ENCODE data around the gene PARD6A.
A peak's percentile ranks its signal among the peaks of the same experiment; 100 is the strongest.

PARD6A gene

DNA sequence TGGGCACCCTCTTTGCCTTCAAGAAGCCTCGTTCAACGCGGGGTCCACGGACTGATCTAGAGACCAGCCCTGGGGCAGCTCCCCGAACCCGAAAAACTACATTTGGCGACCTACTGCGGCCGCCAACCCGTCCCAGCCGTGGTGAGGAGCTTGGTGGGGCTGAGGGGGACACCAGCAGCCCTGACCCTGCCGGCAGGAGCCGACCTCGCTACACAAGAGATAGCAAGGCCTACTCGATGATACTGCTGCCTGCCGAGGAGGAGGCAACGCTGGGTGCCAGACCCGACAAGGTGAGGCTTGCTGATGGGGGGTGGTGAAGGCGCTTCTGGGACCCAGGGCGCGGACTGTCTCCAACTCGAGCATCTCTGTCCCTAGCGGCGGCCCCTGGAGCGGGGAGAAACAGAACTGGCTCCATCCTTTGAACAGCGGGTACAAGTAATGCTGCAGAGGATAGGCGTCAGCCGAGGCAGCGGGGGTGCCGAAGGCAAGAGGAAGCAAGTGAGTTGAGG is 6.3 kb upstream of the PARD6A start:
- no peak for DNase-seq

DNA sequence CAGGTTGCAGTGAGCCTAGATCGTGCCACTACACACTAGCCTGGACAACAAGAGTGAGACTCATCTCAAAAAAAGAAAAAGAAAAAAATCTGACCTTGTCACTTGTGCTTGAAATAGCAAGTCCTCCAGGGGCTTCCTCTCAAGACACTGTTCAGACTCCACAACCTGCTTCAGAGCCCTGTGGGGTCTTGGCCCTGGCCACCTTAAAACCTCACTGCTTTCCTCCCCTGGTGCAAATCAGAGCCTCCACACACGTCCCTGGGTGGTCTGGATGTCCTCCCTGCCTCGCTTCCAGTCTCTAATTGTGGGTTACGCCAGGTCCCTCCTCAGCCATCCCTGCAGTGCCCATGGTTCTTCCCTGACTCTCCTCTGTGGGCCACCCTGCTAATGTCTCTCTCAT is 5.4 kb upstream of the PARD6A start:
- no peak for DNase-seq

DNA sequence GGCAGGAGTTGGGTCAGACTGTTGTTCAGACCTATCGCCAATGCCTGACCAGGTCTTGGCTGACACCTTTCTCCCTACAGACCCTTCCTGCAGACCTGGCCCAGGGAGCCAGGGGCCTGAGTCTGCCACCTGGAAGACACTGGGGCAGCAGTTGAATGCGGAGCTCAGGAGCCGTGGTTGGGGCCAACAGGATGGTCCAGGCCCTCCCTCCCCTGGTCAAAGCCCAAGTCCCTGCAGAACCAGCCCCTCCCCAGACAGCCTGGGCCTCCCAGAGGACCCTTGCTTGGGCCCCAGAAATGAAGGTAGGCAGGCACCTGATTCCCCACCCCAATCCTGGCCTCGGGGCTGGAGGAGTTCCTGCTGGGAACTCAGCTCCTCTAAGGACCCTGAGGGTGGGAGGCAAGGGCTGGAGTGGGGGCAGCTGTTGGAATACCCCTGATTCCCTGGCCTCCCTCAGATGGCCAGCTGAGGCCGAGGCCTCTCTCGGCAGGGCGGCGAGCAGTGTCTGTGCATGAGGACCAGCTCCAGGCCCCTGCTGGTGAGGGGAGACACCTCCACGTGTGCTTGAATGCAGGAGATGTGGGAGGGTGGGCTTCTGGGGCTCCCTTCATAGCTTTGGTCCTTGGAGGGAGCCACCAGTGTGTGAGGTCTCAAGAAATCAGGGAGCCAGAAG is 4.3 kb upstream of the PARD6A start:
- DNase-seq, result no peak

DNA sequence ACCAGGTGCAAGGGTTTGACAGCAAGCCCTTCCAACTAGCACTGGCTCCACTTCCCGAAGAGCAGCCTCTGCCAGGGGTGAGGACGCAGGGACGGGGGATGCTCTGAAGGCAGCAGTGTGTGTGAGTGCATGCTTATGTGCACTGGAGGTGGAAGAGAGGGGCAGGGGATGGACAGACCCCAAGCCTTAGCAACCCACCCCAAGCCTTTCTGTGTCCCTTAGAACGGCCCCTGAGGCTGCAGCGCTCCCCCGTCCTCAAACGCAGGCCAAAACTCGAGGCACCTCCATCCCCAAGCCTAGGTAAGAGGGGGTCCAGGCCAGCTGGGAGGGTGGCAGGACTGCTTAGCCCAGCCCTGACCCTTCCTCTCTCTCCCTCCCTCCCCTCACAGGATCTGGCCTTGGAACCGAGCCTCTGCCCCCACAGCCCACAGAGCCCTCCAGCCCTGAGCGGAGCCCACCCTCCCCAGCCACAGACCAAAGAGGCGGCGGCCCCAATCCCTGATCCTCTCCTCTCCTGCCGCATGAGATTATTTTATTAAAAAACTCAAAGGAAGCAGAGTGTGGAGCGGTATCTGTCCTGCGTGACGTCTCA is 3.6 kb upstream of the PARD6A start:
- no peak for DNase-seq

DNA sequence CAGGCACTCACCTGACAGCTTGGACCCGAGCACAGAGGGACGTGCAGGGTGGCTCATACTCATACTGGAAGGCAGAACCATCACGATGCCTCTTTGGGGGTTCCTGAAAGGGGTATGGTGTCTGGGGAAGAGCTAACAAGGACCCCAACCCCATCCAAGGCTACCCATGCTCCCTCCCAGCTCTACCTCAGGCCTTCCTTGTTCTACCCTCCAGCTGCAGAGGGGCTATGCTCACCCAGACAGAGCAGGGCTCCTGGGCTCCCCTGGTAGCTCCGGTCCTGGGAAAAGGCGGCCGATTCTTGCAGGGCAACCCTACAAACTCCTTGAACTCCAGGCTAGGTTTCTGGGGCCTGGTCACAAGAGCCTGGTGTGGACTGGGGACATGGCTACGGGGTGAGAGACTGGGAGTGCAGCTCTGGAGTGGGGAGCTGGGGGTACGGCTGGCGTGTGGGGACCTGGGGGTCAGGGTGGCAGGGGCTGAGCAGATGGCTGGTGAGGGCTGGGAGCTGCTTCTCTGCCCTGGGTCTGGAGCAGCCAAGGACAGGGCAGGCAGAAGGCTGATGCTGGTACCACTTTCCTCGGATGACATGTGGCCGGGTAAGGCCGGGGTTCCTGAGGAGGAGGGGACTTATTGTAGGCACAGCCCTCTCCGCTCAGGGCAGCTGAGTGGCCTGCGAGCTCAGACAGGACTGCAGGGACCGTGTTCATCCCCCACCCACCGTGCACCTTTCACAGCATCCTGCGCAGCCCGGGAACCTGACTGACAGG is 2.8 kb upstream of the PARD6A start:
- no peak for DNase-seq

DNA sequence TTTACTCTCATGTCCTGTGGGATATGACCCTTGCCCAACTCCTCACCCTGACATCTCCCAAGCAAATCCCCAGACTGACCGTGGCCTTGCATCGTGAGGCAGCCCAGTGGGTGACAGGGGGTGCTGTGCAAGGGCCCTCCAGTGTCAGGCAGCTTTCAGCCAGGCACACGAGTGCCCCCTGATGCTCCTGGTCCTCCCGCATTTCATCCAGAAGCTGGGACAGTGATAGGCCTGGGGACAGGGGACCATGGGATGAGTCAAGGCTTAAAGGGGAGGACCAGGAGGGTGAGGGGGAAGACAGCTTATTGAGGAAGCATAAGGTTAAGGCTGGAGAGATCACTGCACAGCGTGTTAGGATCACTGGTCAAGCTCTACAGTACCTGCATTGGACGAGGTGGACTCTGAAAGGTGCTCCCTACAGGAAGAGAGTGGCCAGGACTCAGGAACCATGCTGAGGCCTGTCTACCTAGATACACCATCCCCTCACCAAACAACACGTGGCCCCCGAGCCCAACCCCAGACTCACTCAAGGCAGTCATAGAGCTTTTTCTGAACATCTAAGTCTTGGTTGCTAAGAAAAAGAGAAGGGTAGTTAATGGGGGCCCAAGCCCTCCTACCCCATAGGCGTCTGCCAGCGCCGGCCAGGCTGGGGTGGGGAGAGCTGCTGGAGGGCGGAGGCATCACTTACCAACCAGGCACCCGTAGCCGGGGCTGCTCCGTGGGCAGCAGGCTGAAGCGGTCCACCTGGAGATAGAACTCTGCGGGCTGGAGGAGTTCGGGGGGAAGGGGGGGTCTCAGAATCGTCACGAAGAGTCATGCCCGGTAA is 1.7 kb upstream of the PARD6A start:
- no peak for DNase-seq

DNA sequence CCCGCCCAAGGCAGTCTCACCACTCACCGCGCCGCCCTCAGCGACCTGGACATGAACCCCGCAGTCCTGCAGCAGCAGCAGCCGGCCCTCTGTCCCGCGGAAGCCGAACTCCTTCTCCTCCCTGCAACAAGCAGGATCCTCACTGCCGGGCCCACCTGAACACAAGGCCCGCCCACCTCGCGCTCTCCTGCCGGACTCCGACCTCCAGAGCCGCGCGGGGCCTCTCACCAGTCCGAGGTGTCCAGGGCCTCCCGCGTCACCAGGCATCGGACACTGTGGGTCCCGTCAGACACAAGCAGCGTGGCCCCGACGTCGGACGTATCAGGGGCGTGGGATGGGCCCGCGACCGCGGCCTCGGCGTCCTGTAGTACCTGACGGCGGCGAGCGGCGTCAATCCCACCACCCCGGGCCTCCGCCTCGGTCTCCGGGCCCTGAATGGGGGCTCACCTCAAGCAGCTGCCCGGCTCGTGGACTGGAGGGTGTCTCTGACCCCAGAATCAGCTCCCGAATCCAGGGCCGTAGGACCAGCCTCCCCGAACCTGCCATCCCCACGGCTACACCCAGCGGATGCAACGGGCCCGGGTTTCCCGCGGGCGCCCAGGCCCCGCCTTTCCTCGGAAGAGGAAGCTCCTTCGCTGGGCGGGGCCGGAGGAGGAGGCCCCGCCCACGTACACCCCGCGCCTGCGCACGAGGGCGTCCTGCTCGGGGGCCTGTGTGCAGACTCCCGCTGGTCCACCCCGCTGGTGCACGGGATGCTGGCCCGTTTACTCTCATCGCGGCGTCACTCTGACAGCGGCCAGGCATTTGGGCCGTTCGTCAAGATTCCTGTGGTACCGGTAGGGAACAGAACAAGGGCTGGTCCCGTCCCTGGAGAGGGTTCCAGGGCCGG is 841 bp upstream of the PARD6A start, which contains the start of gene ACD:
Gene ACD, minus strand, starts transcription at position 586 of the 889 bp plus-strand sequence. Its CDS starts 40 bp downstream, at position 546.
- peak; percentile 47 for DNase-seq

DNA sequence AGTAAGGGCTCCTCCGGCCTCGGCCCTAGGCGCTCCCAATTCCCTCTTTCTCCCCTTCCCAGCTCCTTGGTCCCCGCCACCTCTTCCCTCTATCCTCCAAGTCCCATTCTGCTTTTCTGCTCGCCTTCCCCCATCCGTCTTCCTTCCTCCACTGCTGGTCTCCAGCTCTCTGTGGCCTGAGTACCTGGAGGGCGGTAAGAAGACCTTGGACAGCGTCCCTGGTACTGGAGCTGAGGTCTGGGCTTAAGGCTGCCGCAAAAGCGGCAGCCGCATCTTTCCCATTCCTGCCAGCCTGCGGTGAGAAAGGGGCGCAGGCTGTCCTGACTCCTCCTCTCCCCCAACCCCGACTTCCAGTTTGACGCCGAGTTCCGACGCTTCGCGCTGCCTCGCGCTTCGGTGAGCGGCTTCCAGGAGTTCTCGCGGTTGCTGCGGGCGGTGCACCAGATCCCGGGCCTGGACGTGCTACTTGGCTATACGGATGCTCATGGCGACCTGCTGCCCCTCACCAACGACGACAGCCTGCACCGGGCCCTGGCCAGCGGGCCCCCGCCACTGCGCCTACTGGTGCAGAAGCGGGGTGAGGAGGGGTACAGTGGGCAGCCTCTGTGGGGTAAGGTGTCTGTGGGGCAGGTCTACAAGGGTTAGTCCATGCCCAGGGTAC is 471 bp downstream of the PARD6A start:
- DNase-seq, result peak; percentile 31

DNA sequence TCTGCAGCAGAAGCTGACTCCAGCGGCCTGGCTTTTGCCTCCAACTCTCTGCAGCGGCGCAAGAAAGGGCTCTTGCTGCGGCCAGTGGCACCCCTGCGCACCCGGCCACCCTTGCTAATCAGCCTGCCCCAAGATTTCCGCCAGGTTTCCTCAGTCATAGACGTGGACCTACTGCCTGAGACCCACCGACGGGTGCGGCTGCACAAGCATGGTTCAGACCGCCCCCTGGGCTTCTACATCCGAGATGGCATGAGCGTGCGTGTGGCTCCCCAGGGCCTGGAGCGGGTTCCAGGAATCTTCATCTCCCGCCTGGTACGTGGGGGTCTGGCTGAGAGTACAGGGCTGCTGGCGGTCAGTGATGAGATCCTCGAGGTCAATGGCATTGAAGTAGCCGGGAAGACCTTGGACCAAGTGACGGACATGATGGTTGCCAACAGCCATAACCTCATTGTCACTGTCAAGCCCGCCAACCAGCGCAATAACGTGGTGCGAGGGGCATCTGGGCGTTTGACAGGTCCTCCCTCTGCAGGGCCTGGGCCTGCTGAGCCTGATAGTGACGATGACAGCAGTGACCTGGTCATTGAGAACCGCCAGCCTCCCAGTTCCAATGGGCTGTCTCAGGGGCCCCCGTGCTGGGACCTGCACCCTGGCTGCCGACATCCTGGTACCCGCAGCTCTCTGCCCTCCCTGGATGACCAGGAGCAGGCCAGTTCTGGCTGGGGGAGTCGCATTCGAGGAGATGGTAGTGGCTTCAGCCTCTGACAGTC is 1.3 kb downstream of the PARD6A start:
- no peak for DNase-seq

DNA sequence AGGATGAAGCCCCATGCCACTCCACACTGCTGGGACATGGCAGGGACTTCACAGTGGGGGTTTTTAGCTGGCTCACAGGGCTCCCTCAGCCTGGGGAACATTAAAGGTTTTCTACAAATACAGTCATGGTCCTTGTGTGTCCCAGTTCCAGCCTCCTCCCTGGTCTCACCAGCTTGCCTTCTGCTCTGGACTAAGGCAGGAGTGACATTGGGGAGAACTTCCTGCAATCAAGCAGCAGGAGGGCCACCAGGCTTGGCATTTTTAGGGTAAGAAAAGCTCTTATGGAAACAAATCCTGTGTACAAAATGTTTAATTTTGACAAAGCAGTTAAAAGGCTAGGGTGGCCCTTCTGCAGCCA is 1.9 kb downstream of the PARD6A start:
- no peak for DNase-seq

DNA sequence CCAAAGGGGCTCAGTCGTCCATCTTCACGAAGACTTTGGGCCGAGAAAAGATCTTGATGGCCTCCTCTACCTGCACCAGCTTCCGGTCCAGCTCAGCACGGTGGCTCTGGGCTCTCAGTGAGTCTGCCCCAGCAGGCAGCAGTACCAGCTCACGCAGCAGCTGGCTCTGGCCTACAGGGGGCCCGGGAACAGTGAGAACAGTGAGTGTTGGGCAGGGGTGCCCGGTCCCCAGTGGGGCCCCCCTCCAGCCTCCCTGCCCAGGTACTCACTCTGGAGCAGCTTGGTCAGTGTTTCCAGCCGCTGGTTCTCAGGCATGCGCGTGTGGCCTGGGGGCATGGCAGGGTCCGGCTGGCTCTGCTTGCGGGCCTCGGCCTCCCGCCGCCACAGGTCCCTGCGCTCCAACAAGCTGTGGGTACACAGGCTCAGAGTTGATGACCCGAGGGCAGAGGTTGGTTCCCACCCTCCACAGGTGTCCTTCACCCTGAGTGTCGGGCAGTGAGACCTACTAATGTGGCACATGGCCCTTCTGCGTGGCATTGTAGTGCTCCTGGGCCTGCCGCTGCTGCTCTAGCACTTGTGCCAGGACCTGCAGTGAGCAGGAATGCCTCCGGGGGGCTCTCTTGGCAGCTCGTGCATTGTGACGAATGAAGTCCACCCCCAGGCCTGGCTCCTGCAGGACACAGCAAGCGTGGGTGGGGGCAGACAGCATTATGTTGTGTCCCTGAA is 2.6 kb downstream of the PARD6A start:
- DNase-seq, result no peak

DNA sequence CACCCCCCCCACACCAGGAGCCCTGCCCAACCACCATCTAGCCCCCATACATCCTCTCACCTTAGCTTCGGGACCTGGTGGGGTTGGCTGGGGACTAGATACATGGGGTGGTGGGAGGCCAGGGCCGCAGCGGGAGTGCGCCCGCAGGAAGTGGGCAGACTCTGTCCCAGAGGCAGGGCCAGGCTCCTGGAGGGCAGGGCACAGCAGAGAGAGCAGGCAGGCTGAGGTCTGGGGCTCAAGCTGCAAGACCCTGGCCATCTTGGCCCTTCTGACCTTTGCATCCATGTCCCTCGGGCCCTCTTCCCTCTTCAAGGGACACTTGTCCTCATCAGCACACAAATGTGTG is 3.1 kb downstream of the PARD6A start:
- no peak for DNase-seq

DNA sequence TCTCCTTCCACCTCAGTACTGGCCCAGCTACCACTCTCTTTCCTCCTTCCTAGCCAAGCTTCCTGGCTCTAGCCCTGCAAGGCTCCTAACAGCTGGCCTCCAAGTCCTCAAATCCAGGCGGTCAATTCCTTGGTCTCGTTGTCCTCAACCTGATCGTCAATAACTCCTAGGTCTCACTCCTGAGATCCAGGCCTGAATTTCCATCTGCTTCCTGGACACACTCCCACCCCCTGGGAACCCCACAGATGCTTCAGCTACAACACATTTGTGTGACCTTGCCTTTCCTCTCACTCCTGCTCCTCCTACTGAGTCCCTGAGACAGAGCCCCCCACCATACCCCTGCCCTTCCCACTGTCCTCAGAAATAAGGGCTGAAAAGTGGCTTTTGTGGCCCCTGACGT is 3.5 kb downstream of the PARD6A start:
- no peak for DNase-seq

DNA sequence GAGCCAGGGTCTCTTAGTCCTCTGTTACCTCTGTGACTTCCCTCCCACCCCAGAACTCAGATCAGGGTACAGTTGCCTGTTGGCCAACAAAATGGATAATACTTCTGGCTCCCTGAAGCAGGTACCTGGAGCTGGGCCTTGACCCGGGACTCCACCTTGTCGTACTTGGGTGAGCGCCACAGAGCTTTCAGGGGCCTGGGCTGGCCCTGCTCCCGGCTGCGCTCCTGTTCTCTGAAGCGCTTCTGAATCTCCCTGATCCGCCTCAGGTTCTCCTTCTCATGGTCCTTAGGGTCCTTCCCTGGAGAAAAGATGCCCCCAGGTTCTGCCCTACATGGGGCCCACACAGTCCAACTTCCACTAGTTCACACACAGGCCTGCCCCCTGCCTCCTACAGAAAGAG is 4.1 kb downstream of the PARD6A start:
- DNase-seq, result no peak

DNA sequence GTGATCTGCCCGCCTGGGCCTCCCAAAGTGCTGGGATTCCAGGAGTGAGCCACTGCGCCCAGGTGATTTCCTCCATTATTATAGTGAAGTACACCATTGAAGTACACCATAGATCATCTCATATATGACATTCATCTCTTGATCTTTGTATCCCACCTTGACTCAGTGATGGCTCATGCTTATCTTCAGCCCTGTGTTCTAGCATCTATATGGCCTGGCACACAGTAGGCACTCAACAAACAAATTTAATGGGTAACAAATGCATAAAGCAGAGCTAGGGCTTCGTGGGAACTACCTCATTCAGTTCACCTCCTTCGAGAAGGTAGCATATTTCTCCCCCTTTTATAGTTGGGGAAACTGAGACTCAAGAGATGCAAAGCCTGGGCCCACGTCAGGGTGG is 4.8 kb downstream of the PARD6A start:
- no peak for DNase-seq

DNA sequence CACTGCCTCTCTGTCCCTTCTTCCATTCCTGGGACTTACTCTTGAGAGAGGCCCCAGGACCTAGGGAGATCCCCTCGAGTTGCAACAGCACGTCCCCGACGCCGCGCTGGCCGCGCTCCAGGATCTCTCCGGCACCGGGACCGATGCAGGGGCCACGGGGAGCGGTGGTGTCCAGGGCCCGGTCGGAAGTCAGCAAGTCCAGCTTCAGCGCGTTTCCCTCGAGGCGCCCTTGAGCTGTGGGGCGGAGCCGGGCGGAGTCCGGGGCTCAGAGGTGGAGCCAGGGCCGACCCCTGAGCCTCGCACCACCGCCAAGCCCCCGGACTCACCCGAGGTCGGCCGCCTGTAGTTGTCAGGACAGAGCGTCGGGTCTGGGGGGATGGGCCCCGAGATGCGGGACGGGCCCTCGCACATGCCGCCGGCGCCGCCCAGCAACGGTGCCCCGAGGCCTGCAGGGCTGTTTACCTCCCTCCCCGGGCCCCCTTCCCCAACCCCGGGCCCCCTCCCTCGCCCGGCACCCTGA is 5.3 kb downstream of the PARD6A start:
- DNase-seq, result no peak

DNA sequence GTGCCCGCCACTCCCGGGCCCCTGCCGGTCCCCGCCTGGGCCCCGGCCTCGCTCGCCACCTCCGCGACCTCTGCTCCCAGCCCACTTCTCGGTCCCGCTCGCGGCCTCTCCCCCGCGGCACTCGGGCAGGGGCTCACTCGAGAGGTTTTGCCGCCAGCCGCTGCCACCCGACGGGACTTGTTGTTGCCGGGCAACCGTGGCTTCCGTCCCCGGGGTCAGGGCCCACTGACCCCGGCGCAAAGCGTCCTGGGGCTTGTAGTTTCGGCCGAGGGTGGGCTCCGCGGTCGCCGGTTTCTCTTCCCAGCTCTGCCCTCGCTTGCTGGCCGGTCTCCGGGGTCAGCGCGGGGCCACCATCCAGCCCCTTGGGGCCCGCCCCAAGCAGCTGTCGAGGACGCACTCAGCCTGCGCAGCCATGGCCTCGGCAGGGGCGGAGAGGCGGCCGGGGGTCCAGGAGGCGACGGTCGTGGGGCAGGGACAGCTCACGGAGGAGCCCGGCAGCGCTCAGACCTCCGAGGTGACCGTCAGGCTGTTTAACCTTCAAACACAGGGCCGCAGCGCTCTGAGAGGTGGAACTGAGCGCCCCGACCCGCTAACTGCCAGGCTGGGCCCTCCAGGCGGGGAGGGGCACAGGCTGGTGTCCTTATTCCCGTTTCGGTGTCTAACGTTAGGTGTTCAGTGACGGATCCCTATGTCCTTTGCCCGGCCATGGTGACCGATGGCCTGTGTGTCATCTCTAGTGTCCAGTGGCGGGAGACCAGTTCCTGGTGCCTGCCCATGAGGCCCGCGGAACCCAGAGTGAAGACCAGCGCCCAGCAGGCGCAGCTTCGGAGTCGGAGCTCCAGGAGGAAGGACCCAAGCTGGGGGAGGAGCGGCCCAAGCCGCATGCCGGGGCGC is 6.0 kb downstream of the PARD6A start, which contains the start of the genes C16orf86 and ENKD1:
Gene C16orf86, plus strand, starts transcription at position 256 of the 894 bp plus-strand sequence. Its CDS starts 157 bp downstream, at position 413.
Gene ENKD1, minus strand, starts transcription at position 192 of the 894 bp plus-strand sequence. CDS start 308 bp downstream, outside the sequence.
- DNase-seq, result peak; percentile 34

DNA sequence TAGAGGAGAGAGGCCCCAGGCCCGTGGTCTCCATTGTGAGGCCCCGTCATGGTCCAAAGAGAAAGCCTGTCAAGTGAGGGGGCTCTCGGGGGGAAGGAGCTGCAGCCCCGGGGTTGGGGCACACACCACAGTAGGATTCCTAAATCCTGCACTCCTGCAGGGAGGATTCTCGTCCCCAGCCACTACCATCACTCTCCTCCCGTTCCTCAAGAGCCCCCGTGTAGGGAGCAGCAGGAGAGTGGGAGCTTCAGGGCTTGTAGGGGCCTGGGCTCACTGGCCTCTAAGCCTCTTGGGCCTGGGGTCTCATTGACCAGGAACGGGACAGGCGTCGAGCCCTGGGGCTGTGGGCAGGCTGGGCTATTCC is 6.7 kb downstream of the PARD6A start:
- DNase-seq, result no peak

All from DMS79 treated with DMSO at 0.1 percent for 48 hours (cell line).